Heart right ventricle (tissue), 16 donors: ENCODE measurements around the gene LYPD5. TPM values are rescaled to one million over a fixed set of nuclear protein-coding genes. Genes with fewer than 3 reads are reported as not detected.

Source experiments
- ATAC-seq, 8 donors: fragments of 200-7000 bp; cut with Tn5 transposase; one replicate each; pipeline ENCODE4 v1.9.1; 2020; ENCODE audit warnings: mild to moderate bottlenecking in 8 of 8, moderate library complexity in 8 of 8, moderate number of reproducible peaks in 1 of 8
- DNase-seq, 2 donors: peaks; one replicate each; pipeline ENCODE4 v3.0.0-alpha.2; 2020
- H3K27ac ChIP-seq, 10 donors: fragments of 200-600 bp; sonication (generic) in 2 of 10; one replicate each; pipeline versions ENCODE4 v1.5.0 to v1.8.0; 2020 to 2022; ENCODE audit warnings: mild to moderate bottlenecking in 3 of 10
- H3K27me3 ChIP-seq, 7 donors: fragments of 200-600 bp; one replicate each; pipeline ENCODE4 v1.8.0; 2021 to 2022; ENCODE audit warnings: mild to moderate bottlenecking in 2 of 7
- H3K36me3 ChIP-seq, 9 donors: fragments of 200-600 bp; sonication (generic) in 1 of 9; one replicate each; pipeline versions ENCODE4 v1.5.0 to v1.8.0; 2020 to 2022; ENCODE audit warnings: mild to moderate bottlenecking in 2 of 9
- H3K4me1 ChIP-seq, 9 donors: fragments of 200-600 bp; sonication (generic) in 1 of 9; one replicate each; pipeline versions ENCODE4 v1.5.0 to v1.8.0; 2020 to 2022; ENCODE audit warnings: mild to moderate bottlenecking in 4 of 9
- H3K4me3 ChIP-seq, 10 donors: fragments of 200-600 bp; sonication (generic) in 2 of 10; one replicate each; pipeline versions ENCODE4 v1.5.0 to v1.8.0; 2020 to 2022; ENCODE audit warnings: mild to moderate bottlenecking in 7 of 10, moderate library complexity in 2 of 10
- H3K9me3 ChIP-seq, 11 donors: fragments of 200-600 bp in 10 of 11; sonication (generic) in 2 of 11; one replicate each; pipeline versions ENCODE4 v1.5.0 to v1.8.0; 2013 to 2022; ENCODE audit warnings: mild to moderate bottlenecking in 2 of 11, control low read depth in 1 of 11, moderate library complexity in 1 of 11
- CTCF ChIP-seq, 9 donors: fragments of 200-600 bp; sonication (generic) in 2 of 9; IDR thresholded peaks; one replicate each; pipeline versions ENCODE4 v1.5.0 to v1.8.0; 2021 to 2022; ENCODE audit warnings: antibody characterized with exemption in 9 of 9, mild to moderate bottlenecking in 5 of 9, moderate library complexity in 1 of 9
- WGBS, 2 donors: extraction: QIAGEN DNeasy Blood & Tissue Kit; methylation state at CpG; one replicate each; pipeline ENCODE4 v1.1.7; 2013; ENCODE audit warnings: inconsistent platforms in 1 of 2; 5-methylcytosine and 5-hydroxymethylcytosine counted together
- intact Hi-C, 10 donors: fragments of 100-400 bp; cut with DNase I; formaldehyde crosslinking; loops; one replicate each; pipeline versions ENCODE4 v1.11.1 to v1.14.2; 2022
- polyA plus RNA-seq, 2 donors: library from polyadenylated mRNA; stranded (reverse); fragments of 200-250 nt; gene quantifications; one replicate each; pipeline ENCODE4 v1.2.3, GENCODE V29; 2013
- total RNA-seq, 10 donors: library from RNA; stranded (reverse); fragmentation: NEBNext Ultra II Directional in 3 of 10; extraction: Animal tissue kit (Norgen Biotek cat#: 25700) in 3 of 10; gene quantifications; one replicate each; pipeline versions ENCODE4 v1.2.1 to v1.2.4, GENCODE V29; 2021 to 2023
- donor health status: Arrhythmogenic right ventricular cardiomyopathy.
- donor health status: ischemic (EF 13 %, LVEDD 7.1; RV severe dilation, severe dysfunction).
- donor health status: healthy with polysubstance abuse.
- donor health status: DM: no; HTN: yes; CAD: no.
- donor health status: DM: no; HTN: no; CAD: no.
- donor health status: ischemic (EF 25% LVEDD 6.9; RV normal size, moderate dysfunction).
- donor health status: ischemic (EF 25% LVEDD 5.7; RV mildly dilated, moderate dysfunction).
- donor health status: healthy.
- donor health status: DM: yes; HTN: yes; CAD: no.
- donor health status: Ischemic cardiomyopathy.
- donor health status: ischemic (EF 35%, LVEDD 5.7; RV mildly dilated, moderate dysfunction).
- donor health status: nonischemic (EF 11% LVEDD 7.7; RV severe dilation, severe dysfunction).
- donor health status: DM: yes; HTN: yes; CAD: no.
- donor health status: PGD.
- donor health status: ischemic (EF 29% LVEDD 5.4; RV normal size, mild dysfunction).
- donor health status: nonischemic (EF 23%, LVEDD 6.1; RV moderate dilation, normal function).

Gene LYPD5
- total and polyA plus RNA-seq, 12 donors = 0.24 to 5.3 (median 0.90) TPM

DNA sequence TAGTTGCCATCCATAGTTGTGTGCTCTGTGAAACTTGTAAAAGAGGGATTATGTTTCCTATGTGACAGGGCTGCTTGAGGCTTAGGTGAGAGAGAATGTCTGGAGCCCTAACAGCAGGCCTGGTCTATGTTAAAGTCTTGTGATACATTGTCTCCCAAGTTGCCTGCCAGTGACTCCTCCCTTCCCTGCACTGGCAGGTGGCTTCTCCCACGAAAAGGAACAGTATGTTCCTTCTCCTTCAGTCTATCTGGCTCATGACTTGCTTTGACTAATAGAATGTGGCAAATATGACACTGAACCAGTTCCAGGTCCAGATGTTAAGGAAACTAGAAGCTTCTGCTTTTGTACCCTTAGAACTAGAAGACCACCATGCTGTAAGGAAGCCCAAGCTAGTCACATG lies 15.6 kb downstream of the LYPD5 start:
- ATAC-seq (no peak), DNase-seq (no peak)
- H3K4me1 ChIP-seq = peaks cover 0 to 19% (median 2%) of the 10 kb centered on the region in 9 donors
- H3K9me3 ChIP-seq = no peaks in the 10 kb centered on the region
- H3K36me3 ChIP-seq = no peaks in the 10 kb centered on the region
- H3K27ac ChIP-seq = no peak overlapping the region
- no peak for TF ChIP-seq CTCF (IDR thresholded peaks at IDR 0.05)
- H3K27me3 ChIP-seq = peaks cover 0 to 27% (median 15%) of the 10 kb centered on the region in 7 donors
- intact Hi-C loops = loop anchor here in 2 of 10 donors (10.0 kb wide), 3 partner anchors 112 to 242 kb away; partner anchors contain the start of gene PLAUR (in 1 of the 2)
- H3K4me3 ChIP-seq = no peak overlapping the region
- WGBS, 2 donors = 33 to 50% methylated on average over 1 of the region's 1 CpG

- Histone ChIP-seq H3K9me3 (no peaks in the 10 kb centered on the region), H3K36me3 (no peaks in the 10 kb centered on the region), H3K4me3 (no peak overlapping the region), H3K4me1 (peaks cover 0 to 28% (median 2%) of the 10 kb centered on the region in 9 donors), H3K27me3 (peaks cover 0 to 35% (median 18%) of the 10 kb centered on the region in 7 donors), H3K27ac (peak overlapping the region in 1 of 10 donors; percentile 70)
- WGBS, 2 donors = 16 to 18% methylated on average over 10 of the region's 10 CpGs
- intact Hi-C loops = loop anchor here in 9 of 10 donors (1.0 to 10.0 kb wide), 6 partner anchors 38 to 240 kb away; partner anchors contain the start of gene PLAUR (in 1 of the 9)
- DNase-seq (peak in 1 of 2 donors; percentile 50), ATAC-seq (peak; percentile 59 to 90 (median 83))
- TF ChIP-seq CTCF (IDR thresholded peaks at IDR 0.05) = peak; percentile 94 to 99 (median 96)
Measured at GRCh38 chr19:43784981-43785808, 17.1 kb downstream of the LYPD5 start.

DNA sequence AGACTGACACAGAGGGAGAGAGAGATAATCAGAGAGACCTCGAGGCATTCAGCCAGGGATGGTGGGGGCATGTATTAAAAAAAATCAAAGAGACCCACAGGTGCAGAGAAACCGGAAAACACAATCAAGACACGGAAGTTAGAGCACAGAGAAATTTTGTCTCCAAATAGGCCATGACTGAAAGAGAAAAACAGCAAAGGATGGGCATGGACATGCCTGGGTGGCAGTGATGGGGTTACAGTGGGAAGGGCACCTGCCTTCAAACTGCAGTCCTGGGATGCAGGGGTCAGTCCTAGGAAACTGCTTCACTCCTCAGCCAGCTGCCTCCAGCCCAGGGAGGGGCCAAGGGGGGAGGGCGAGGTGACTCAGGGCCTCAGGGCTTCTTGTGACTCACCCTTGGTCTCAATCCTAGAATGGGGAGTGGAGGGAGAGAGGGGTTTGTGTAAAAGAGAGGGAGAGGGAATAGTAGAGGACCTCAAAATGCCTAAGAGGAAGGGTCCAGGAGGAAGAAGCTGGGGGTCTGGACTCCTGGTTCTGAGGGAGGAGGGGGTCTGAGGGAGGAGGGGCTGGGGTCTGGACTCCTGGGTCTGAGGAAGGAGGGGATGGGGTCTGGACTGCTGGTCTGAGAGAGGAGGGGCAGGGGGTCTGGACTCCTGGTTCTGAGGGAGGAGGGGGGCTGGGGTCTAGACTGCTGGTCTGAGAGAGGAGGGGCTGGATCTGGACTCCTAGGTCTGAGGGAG lies 17.8 kb downstream of the LYPD5 start:
- no peak for TF ChIP-seq CTCF (IDR thresholded peaks at IDR 0.05)
- no peak for DNase-seq
- Histone ChIP-seq H3K27me3 (peaks cover 0 to 35% (median 18%) of the 10 kb centered on the region in 7 donors), H3K9me3 (no peaks in the 10 kb centered on the region), H3K36me3 (no peaks in the 10 kb centered on the region), H3K4me3 (no peak overlapping the region), H3K4me1 (peaks cover 0 to 32% (median 2%) of the 10 kb centered on the region in 9 donors), H3K27ac (peak overlapping the region in 1 of 10 donors; percentile 70)
- 58 to 72% methylated on average over 4 of the region's 4 CpGs for WGBS, 2 donors
- peak in 6 of 8 donors; percentile 32 to 64 (median 42) for ATAC-seq
- intact Hi-C loops = loop anchor here in 6 of 10 donors (1.0 to 10.0 kb wide), 6 partner anchors 37 to 240 kb away; partner anchors contain the start of gene PLAUR (in 1 of the 6)

DNA sequence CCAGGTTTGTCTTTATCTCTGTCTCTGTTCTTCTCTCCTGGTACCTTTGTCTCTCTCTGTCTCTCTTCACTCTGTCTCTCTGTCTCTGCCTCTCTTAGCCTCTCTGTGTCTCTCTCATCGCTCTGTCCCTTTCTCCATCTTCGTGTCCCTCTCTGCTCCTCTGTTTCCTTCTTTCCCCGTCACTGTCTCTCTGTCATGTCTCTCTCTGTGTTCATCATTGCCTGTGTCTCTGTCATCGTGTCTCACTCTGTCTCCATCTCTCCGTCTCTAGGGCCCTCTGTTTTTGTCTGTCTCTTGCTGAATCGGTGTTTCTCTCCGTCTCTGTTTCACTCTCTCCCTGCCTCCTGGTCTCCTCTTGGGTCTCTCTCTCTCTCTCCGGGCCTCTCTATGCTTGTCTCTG lies 18.6 kb downstream of the LYPD5 start:
- Histone ChIP-seq H3K27ac (no peak overlapping the region), H3K36me3 (no peaks in the 10 kb centered on the region), H3K4me3 (no peak overlapping the region), H3K9me3 (no peaks in the 10 kb centered on the region), H3K4me1 (peaks cover 0 to 40% (median 4%) of the 10 kb centered on the region in 9 donors), H3K27me3 (peaks cover 0 to 35% (median 18%) of the 10 kb centered on the region in 7 donors)
- TF ChIP-seq CTCF (IDR thresholded peaks at IDR 0.05) = no peak
- whole genome bisulfite sequencing, 2 donors = 87 to 89% methylated on average over 8 of the region's 8 CpGs
- intact Hi-C loops = loop anchor here in 7 of 10 donors (1.0 to 10.0 kb wide), 6 partner anchors 36 to 239 kb away; partner anchors contain the start of gene PLAUR (in 1 of the 7)
- ATAC-seq = no peak
- no peak for DNase-seq
